Mammary epithelial cell (primary cell): ENCODE measurements around the gene PRR16.

Experiments
- CTCF ChIP-seq, 2 donors: IDR thresholded peaks in 1 of 2; conservative IDR thresholded peaks in 1 of 2; 2 replicates each; pipeline ENCODE4 v1.5.1; 2011 to 2012; ENCODE audit warnings: inconsistent platforms in 2 of 2, low read length in 2 of 2, mild to moderate bottlenecking in 2 of 2, control low read depth in 1 of 2, low read depth in 1 of 2; ENCODE audit not compliant: insufficient read depth in 1 of 2; ENCODE audit errors: extremely low read depth in 1 of 2
- EZH2 ChIP-seq: IDR thresholded peaks from 2 replicates; pipeline ENCODE4 v1.6.1; 2012; ENCODE audit warnings: low read length, inconsistent platforms, borderline replicate concordance

DNA sequence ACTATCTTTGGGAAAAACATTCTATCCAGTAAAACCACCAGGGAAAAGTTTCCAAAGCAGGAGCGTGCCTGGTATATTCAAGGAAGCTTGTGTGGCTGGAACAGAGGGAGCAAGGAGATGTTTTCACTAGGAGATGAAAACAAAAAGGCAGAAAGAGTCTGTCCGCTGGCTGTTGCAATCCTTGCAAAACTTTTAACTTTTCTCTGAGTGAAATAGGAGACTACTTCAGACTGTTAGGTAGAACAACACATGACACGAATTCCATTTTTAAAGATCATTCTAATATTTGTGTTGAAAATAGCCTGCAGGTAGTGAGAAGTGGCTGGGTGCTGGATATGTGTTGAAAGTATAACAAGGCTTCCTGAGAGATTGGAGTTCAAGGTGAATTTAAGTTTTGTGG, 69.5 kb downstream of the PRR16 start:
- TF ChIP-seq EZH2: no peak
- TF ChIP-seq CTCF (conservative IDR thresholded peaks at IDR 0.05 in 1 of 2, IDR thresholded peaks at IDR 0.05 in 1 of 2; ENCODE audit: extremely low read depth in 1 of 2, insufficient read depth in 1 of 2, low read depth in 1 of 2, low read length in 2 of 2): no peak
